SK-N-SH (cell line): ENCODE measurements around the gene RASGEF1B. TPM values are rescaled to one million over a fixed set of nuclear protein-coding genes. Genes with fewer than 3 reads are reported as not detected.

Experiments used
- CTCF ChIA-PET: fragments of 300-600, 350-600 bp; formaldehyde crosslinking; extraction: SDS; loops from one replicate; lab custom pipeline; 2021; lab: Yijun Ruan, JAX
- POLR2A ChIA-PET: fragments of 350-600 bp; sonication (Branson Sonifier 250); formaldehyde crosslinking; extraction: SDS; loops from one replicate; lab custom pipeline; 2020; ENCODE audit warnings: antibody characterized with exemption, inconsistent platforms; lab: Yijun Ruan, JAX
- DNase-seq: peaks from one replicate; pipeline ENCODE4 v3.0.0; 2012
- H2AFZ ChIP-seq: fragments of 200-600 bp; sonication (generic); 2 replicates; pipeline ENCODE4 v1.8.1; 2016; ENCODE audit warnings: antibody characterized with exemption, mild to moderate bottlenecking, low read depth
- H3F3A ChIP-seq: fragments of 200-600 bp; sonication (generic); replicated peaks from 2 replicates; pipeline ENCODE3; 2016; ENCODE audit warnings: antibody characterized with exemption, mild to moderate bottlenecking; ENCODE audit not compliant: insufficient read depth
- H3K27ac ChIP-seq, 2 experiments: fragments of 200-500 bp in 1 of 2; fragments of 200-600 bp in 1 of 2; sonication (Bioruptor generic) in 1 of 2; sonication (generic), shearing (Covaris generic) in 1 of 2; 2 replicates each; pipeline versions ENCODE4 v1.5.1 to v1.6.1; 2014 to 2016; ENCODE audit warnings: low read depth in 2 of 2, inconsistent platforms in 1 of 2, low read length in 1 of 2, mild to moderate bottlenecking in 1 of 2, mixed read lengths in 1 of 2
- H3K27me3 ChIP-seq: fragments of 200-600 bp; sonication (generic), shearing (Covaris generic); 2 replicates; pipeline ENCODE4 v1.6.1; 2016; ENCODE audit warnings: mixed run types; ENCODE audit not compliant: insufficient read depth
- H3K36me3 ChIP-seq, 2 experiments: fragments of 200-500 bp in 1 of 2; fragments of 200-600 bp in 1 of 2; sonication (Bioruptor generic) in 1 of 2; sonication (generic) in 1 of 2; replicated peaks in 1 of 2; 2 replicates each; pipeline versions ENCODE3 to v1.5.1; 2014 to 2016; ENCODE audit warnings: low read length in 1 of 2, mild to moderate bottlenecking in 1 of 2; ENCODE audit not compliant: insufficient read depth in 2 of 2, control insufficient read depth in 1 of 2
- H3K4me1 ChIP-seq, 2 experiments: fragments of 200-500 bp in 1 of 2; fragments of 200-600 bp in 1 of 2; sonication (Bioruptor generic) in 1 of 2; sonication (generic), shearing (Covaris generic) in 1 of 2; 2 replicates each; pipeline versions ENCODE4 v1.5.1 to v1.6.1; 2014 to 2016; ENCODE audit warnings: low read depth in 1 of 2, low read length in 1 of 2, mixed run types in 1 of 2; ENCODE audit not compliant: insufficient read depth in 2 of 2, control insufficient read depth in 1 of 2
- H3K4me2 ChIP-seq: fragments of 200-600 bp; sonication (generic), shearing (Covaris generic); 2 replicates; pipeline ENCODE4 v1.6.1; 2017; ENCODE audit warnings: mixed run types
- H3K4me3 ChIP-seq, 2 experiments: fragments of 200-500 bp in 1 of 2; fragments of 200-600 bp in 1 of 2; sonication (Bioruptor generic) in 1 of 2; sonication (generic), shearing (Covaris generic) in 1 of 2; 2 replicates each; pipeline versions ENCODE4 v1.5.1 to v1.8.1; 2014 to 2016; ENCODE audit warnings: low read depth in 2 of 2, inconsistent platforms in 1 of 2, low read length in 1 of 2, mild to moderate bottlenecking in 1 of 2, mixed read lengths in 1 of 2, moderate library complexity in 1 of 2
- H3K79me2 ChIP-seq: fragments of 200-600 bp; sonication (generic); 2 replicates; pipeline ENCODE4 v1.8.1; 2017; ENCODE audit warnings: mild to moderate bottlenecking; ENCODE audit not compliant: insufficient read depth
- H3K9ac ChIP-seq: fragments of 200-600 bp; sonication (generic); 2 replicates; pipeline ENCODE4 v1.6.1; 2017; ENCODE audit warnings: mixed run types
- H3K9me2 ChIP-seq: fragments of 200-600 bp; sonication (generic); 2 replicates; pipeline ENCODE4 v1.6.1; 2017; ENCODE audit warnings: mixed run types
- H3K9me3 ChIP-seq: fragments of 200-600 bp; sonication (generic); 2 replicates; pipeline ENCODE4 v1.6.1; 2017; ENCODE audit warnings: mixed run types, mild to moderate bottlenecking, moderate library complexity
- H4K20me1 ChIP-seq: fragments of 200-600 bp; sonication (generic); 2 replicates; pipeline ENCODE4 v1.6.1; 2017; ENCODE audit warnings: mild to moderate bottlenecking, mixed run types; ENCODE audit not compliant: insufficient read depth
- ELF1 ChIP-seq: IDR thresholded peaks from 2 replicates; pipeline ENCODE4 v1.4.0; 2012
- EP300 ChIP-seq, 2 experiments: IDR thresholded peaks; 2 replicates each; pipeline versions ENCODE4 v1.4.0 to v1.6.1; 2012; ENCODE audit warnings: borderline replicate concordance in 1 of 2, low read depth in 1 of 2, low read length in 1 of 2
- FOSL2 ChIP-seq: IDR thresholded peaks from 2 replicates; pipeline ENCODE4 v1.4.0; 2012; ENCODE audit warnings: low read depth, mild to moderate bottlenecking, moderate library complexity, borderline replicate concordance
- FOXJ3 ChIP-seq: sonication (generic); formaldehyde crosslinking; IDR thresholded peaks from 2 replicates; pipeline ENCODE4 v1.5.1; 2020; ENCODE audit warnings: mild to moderate bottlenecking, missing genetic modification reagents
- FOXM1 ChIP-seq: IDR thresholded peaks from 2 replicates; pipeline ENCODE4 v1.4.0; 2012; ENCODE audit warnings: low read depth, mild to moderate bottlenecking
- GABPA ChIP-seq: IDR thresholded peaks from 2 replicates; pipeline ENCODE4 v1.4.0; 2012; ENCODE audit warnings: low read depth, mild to moderate bottlenecking
- GATA2 ChIP-seq: sonication (generic); formaldehyde crosslinking; IDR thresholded peaks from 2 replicates; pipeline ENCODE4 v1.5.0; 2020; ENCODE audit warnings: mild to moderate bottlenecking, missing genetic modification reagents
- JUND ChIP-seq: IDR thresholded peaks from 2 replicates; pipeline ENCODE4 v1.4.0; 2012
- MEF2A ChIP-seq: IDR thresholded peaks from 2 replicates; pipeline ENCODE4 v1.4.0; 2012; ENCODE audit warnings: low read depth, borderline replicate concordance
- MXI1 ChIP-seq: IDR thresholded peaks from 2 replicates; pipeline ENCODE4 v1.6.1; 2012; ENCODE audit warnings: mild to moderate bottlenecking, low read depth, low read length, improper control_type of control experiment
- NFIC ChIP-seq: IDR thresholded peaks from 2 replicates; pipeline ENCODE4 v1.4.0; 2012; ENCODE audit warnings: borderline replicate concordance
- NRF1 ChIP-seq: IDR thresholded peaks from 2 replicates; pipeline ENCODE4 v1.6.1; 2012; ENCODE audit warnings: low read depth, mild to moderate bottlenecking, low read length
- RFX5 ChIP-seq: IDR thresholded peaks from 2 replicates; pipeline ENCODE4 v1.6.1; 2012; ENCODE audit warnings: mild to moderate bottlenecking, improper control_type of control experiment, low read length
- RXRA ChIP-seq: IDR thresholded peaks from 2 replicates; pipeline ENCODE4 v1.4.0; 2012; ENCODE audit warnings: low read depth, mild to moderate bottlenecking, borderline replicate concordance
- SIN3A ChIP-seq: IDR thresholded peaks from 2 replicates; pipeline ENCODE4 v1.6.1; 2012; ENCODE audit warnings: low read depth, mild to moderate bottlenecking, low read length, moderate library complexity, borderline replicate concordance
- TAF1 ChIP-seq: IDR thresholded peaks from 2 replicates; pipeline ENCODE4 v1.6.1; 2012; ENCODE audit warnings: low read depth, mild to moderate bottlenecking, low read length, moderate library complexity, borderline replicate concordance
- YY1 ChIP-seq: IDR thresholded peaks from 2 replicates; pipeline ENCODE4 v1.4.0; 2012; ENCODE audit warnings: low read depth, mild to moderate bottlenecking
- WGBS: methylation state at CpG from one replicate; pipeline ENCODE4 v1.1.6; 2017; ENCODE audit warnings: low lambda C conversion rate; 5-methylcytosine and 5-hydroxymethylcytosine counted together
- polyA plus RNA-seq, 3 experiments: library from polyadenylated mRNA; depleted of rRNA; stranded (reverse); fragments of >200 nt; gene quantifications; 2 replicates each; pipeline ENCODE4 v1.2.3, GENCODE V29; 2012
- TF ChIP-seq, protein P1 (sequence below): IDR thresholded peaks from 2 replicates; pipeline ENCODE4 v1.4.0; 2012; ENCODE audit warnings: low read depth
- TF ChIP-seq, protein P2 (sequence below): IDR thresholded peaks from 2 replicates; pipeline ENCODE4 v1.4.0; 2012; ENCODE audit warnings: low read depth, borderline replicate concordance
- TF ChIP-seq, protein P3 (sequence below): IDR thresholded peaks from 2 replicates; pipeline ENCODE4; 2012
- TF ChIP-seq, protein P4 (sequence below): fragments of 150-350 bp; IDR thresholded peaks from 2 replicates; pipeline ENCODE4 v1.6.1; 2016; ENCODE audit warnings: mild to moderate bottlenecking, low read depth, low read length
- TF ChIP-seq, protein P5 (sequence below): fragments of 150-350 bp; IDR thresholded peaks from 2 replicates; pipeline ENCODE4 v1.6.1; 2017; ENCODE audit warnings: antibody characterized with exemption, low read length, low read depth, borderline replicate concordance

The RASGEF1B gene
- polyA plus RNA-seq, 1 of the 3 experiments (the other 2 are of a cell fraction), result not detected

DNA sequence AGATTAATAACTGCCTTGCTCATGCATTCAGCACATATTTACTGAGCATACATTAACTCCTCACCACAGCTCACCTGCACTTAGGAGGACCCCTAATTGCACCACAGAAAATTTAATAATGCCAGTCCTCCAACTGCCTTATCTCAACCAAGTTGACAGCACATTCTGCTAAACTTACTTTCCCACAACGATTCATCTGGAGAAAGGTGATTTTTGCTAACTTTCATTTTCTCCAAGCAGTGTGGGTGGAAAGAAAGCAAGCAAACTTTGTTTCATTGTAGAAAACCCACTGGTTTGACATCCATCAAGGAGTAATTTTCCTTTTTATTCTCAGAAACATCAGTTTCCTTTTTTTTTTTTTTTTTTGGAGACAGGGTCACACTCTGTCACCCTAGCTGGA lies 49.1 kb downstream of the RASGEF1B start:
- H2AFZ ChIP-seq, result no peak overlapping the region
- CTCF ChIA-PET, result no interaction called here
- H3K4me2 ChIP-seq, result no peak overlapping the region
- H3K27me3 ChIP-seq, result peaks cover 11% of the 10 kb centered on the region; the same call in 1 of the 2 replicates
- H3K79me2 ChIP-seq, result no peaks in the 10 kb centered on the region
- H4K20me1 ChIP-seq, result no peaks in the 10 kb centered on the region
- DNase-seq, result no peak
- H3K27ac ChIP-seq, result no peak overlapping the region
- POLR2A ChIA-PET, result no interaction called here
- H3K9ac ChIP-seq, result no peak overlapping the region
- TF ChIP-seq FOXM1 (no peak), RXRA (no peak), ELF1 (no peak), GABPA (no peak), SIN3A (no peak), EP300 (IDR thresholded peaks at IDR 0.05; ENCODE audit: borderline replicate concordance in 1 of 2, low read depth in 1 of 2, low read length in 1 of 2) (no peak), YY1 (no peak), NFIC (no peak), TAF1 (no peak)
- TF ChIP-seq, protein P1, sequence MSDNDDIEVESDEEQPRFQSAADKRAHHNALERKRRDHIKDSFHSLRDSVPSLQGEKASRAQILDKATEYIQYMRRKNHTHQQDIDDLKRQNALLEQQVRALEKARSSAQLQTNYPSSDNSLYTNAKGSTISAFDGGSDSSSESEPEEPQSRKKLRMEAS, result no peak
- TF ChIP-seq, protein P2, sequence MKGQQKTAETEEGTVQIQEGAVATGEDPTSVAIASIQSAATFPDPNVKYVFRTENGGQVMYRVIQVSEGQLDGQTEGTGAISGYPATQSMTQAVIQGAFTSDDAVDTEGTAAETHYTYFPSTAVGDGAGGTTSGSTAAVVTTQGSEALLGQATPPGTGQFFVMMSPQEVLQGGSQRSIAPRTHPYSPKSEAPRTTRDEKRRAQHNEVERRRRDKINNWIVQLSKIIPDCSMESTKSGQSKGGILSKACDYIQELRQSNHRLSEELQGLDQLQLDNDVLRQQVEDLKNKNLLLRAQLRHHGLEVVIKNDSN, result no peak
- TF ChIP-seq, protein P3, sequence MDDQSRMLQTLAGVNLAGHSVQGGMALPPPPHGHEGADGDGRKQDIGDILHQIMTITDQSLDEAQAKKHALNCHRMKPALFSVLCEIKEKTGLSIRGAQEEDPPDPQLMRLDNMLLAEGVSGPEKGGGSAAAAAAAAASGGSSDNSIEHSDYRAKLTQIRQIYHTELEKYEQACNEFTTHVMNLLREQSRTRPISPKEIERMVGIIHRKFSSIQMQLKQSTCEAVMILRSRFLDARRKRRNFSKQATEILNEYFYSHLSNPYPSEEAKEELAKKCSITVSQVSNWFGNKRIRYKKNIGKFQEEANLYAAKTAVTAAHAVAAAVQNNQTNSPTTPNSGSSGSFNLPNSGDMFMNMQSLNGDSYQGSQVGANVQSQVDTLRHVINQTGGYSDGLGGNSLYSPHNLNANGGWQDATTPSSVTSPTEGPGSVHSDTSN, result no peak
- no peaks in the 10 kb centered on the region for H3K9me3 ChIP-seq
- H3F3A ChIP-seq, result no peaks in the 10 kb centered on the region
- no peak overlapping the region for H3K4me3 ChIP-seq
- H3K36me3 ChIP-seq, result no peaks in the 10 kb centered on the region
- WGBS, result 0% methylated on average over 1 of the region's 1 CpG
- H3K9me2 ChIP-seq, result no peaks in the 10 kb centered on the region
- no peaks in the 10 kb centered on the region for H3K4me1 ChIP-seq

DNA sequence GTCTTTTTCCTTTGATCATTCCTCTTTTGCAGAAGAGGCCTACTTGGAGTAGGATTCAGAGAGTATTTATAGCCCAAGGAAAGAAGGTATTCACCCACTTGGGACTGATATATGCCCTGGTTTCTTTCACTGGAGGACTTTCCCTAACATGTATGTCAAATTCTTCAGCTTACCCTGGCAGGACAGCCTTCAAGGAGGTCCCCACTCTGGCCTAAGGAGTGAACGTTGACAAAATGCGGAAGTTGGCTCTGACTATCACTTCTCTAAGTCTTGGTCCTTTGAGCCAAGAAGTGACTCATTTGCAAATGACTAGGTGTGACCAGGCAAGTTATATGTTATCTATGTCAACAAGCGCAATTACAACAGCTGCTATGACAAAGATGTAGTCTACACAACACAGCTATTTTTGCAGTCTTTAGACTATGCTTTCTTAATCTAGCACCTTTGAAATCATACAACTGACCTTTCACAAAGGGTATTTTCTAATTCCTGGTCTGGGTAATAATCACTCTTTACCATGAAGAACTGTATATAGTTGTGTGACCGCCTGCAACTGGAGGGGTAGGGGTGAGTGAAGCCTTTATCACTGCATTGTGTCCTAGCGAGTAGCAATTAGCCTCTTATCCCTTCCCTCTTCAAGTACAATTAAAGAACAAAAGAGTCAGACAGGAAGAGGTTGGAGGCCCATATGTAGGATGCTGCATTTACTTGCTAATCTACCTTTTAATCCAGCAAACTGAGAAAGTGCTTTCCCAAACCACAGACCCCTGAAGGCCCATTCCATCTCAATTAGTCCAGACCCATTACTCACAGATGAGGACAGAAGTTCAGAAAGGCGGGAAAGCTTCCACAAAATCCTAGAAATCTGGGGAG lies 50.1 kb downstream of the RASGEF1B start:
- Histone ChIP-seq H3K9me2 (no peaks in the 10 kb centered on the region), H3K9me3 (no peaks in the 10 kb centered on the region), H2AFZ (no peak overlapping the region), H3K79me2 (no peaks in the 10 kb centered on the region), H3K4me1 (no peaks in the 10 kb centered on the region), H3F3A (no peaks in the 10 kb centered on the region), H3K27ac (no peak overlapping the region), H3K4me2 (no peak overlapping the region), H3K27me3 (peaks cover 11% of the 10 kb centered on the region; the same call in 1 of the 2 replicates), H3K4me3 (no peak overlapping the region), H4K20me1 (no peaks in the 10 kb centered on the region), H3K9ac (no peak overlapping the region), H3K36me3 (no peaks in the 10 kb centered on the region)
- ChIA-PET POLR2A (no interaction called here), CTCF (interaction anchor here (1.3 kb wide), 1 partner anchor 45 kb away, joined by 3 read pairs; no protein-coding TSS in a partner anchor)
- WGBS, result 17% methylated on average over 6 of the region's 6 CpGs
- DNase-seq, result no peak
- TF ChIP-seq YY1 (no peak), JUND (no peak), FOXJ3 (CRISPR knock-in tag) (no peak), NRF1 (no peak), FOSL2 (no peak), MXI1 (no peak), RFX5 (no peak), EP300 (IDR thresholded peaks at IDR 0.05; ENCODE audit: borderline replicate concordance in 1 of 2, low read depth in 1 of 2, low read length in 1 of 2) (no peak), TAF1 (no peak), GATA2 (no peak), MEF2A (no peak)
- TF ChIP-seq, protein P1, result no peak
- TF ChIP-seq, protein P4, sequence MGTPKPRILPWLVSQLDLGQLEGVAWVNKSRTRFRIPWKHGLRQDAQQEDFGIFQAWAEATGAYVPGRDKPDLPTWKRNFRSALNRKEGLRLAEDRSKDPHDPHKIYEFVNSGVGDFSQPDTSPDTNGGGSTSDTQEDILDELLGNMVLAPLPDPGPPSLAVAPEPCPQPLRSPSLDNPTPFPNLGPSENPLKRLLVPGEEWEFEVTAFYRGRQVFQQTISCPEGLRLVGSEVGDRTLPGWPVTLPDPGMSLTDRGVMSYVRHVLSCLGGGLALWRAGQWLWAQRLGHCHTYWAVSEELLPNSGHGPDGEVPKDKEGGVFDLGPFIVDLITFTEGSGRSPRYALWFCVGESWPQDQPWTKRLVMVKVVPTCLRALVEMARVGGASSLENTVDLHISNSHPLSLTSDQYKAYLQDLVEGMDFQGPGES, result no peak
- TF ChIP-seq, protein P5, sequence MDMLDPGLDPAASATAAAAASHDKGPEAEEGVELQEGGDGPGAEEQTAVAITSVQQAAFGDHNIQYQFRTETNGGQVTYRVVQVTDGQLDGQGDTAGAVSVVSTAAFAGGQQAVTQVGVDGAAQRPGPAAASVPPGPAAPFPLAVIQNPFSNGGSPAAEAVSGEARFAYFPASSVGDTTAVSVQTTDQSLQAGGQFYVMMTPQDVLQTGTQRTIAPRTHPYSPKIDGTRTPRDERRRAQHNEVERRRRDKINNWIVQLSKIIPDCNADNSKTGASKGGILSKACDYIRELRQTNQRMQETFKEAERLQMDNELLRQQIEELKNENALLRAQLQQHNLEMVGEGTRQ, result no peak
- TF ChIP-seq, protein P2, result no peak
